ENCODE measurements around the gene MLN.

DNA sequence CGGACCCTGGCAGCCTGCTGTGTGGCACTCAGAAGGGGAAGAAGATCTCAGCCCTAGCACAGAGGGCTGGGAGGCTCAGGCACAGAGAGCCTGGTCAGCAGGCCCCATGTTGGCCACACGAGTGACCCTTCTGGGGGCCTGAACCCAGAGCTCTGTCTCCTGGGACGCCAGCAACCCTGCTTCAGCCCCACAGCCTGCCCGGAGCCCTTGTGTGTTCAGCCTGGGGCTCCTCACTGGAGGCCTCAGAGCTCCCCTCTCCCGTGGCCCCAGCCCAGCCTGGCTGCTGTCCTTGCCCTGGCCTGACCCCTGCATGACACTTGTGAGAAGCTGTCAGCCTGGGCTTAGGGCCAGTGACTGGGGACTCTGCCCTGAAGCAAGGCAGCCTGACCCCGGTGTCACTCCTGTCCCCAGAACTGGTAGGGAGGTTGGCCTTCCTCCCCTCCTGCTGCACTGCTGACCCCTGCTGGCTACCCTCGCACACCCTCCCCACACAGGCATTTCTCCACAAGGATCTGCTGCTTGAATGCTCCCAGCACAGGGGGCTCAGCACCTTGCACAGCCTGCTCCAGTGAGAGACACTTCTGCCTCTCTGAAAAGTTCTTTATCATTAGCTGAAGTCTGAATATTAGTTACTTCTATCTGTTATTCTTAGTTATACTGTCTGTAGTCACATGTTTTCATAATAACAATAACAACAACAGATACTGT, 41.7 kb downstream of the MLN start:
- TF ChIP-seq, protein P1, sequence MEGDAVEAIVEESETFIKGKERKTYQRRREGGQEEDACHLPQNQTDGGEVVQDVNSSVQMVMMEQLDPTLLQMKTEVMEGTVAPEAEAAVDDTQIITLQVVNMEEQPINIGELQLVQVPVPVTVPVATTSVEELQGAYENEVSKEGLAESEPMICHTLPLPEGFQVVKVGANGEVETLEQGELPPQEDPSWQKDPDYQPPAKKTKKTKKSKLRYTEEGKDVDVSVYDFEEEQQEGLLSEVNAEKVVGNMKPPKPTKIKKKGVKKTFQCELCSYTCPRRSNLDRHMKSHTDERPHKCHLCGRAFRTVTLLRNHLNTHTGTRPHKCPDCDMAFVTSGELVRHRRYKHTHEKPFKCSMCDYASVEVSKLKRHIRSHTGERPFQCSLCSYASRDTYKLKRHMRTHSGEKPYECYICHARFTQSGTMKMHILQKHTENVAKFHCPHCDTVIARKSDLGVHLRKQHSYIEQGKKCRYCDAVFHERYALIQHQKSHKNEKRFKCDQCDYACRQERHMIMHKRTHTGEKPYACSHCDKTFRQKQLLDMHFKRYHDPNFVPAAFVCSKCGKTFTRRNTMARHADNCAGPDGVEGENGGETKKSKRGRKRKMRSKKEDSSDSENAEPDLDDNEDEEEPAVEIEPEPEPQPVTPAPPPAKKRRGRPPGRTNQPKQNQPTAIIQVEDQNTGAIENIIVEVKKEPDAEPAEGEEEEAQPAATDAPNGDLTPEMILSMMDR (IDR thresholded peaks at IDR 0.05), result peak; percentile 57 to 92 (median 77)
- TF ChIP-seq POLR2AphosphoS5 (IDR thresholded peaks at IDR 0.05) (peak in 1 of 3 donors; percentile 10), POLR2A (IDR thresholded peaks at IDR 0.05) (no peak)

Data from transverse colon (tissue), 4 donors.